HUES6 (cell line): Measurements from ENCODE around the gene SMOC1.

Experiments used
- H3K27ac ChIP-seq: 2 replicates; pipeline ENCODE4 v1.7.0; 2013; ENCODE audit warnings: low read depth, mild to moderate bottlenecking, low read length, inconsistent platforms
- H3K27me3 ChIP-seq: 2 replicates; pipeline ENCODE4 v1.6.1; 2013; ENCODE audit warnings: low read length; ENCODE audit not compliant: control insufficient read depth, insufficient read depth
- H3K36me3 ChIP-seq: 2 replicates; pipeline ENCODE4 v1.6.1; 2013; ENCODE audit warnings: low read length; ENCODE audit not compliant: control insufficient read depth, insufficient read depth
- H3K4me1 ChIP-seq: 2 replicates; pipeline ENCODE4 v1.6.1; 2013; ENCODE audit warnings: low read length; ENCODE audit not compliant: control insufficient read depth, insufficient read depth
- H3K4me3 ChIP-seq: 2 replicates; pipeline ENCODE4 v1.5.1; 2013; ENCODE audit warnings: low read depth, low read length
- H3K9ac ChIP-seq: one replicate; pipeline ENCODE4 v1.6.1; 2013; ENCODE audit warnings: mild to moderate bottlenecking, low read length
- H3K9me3 ChIP-seq: 2 replicates; pipeline ENCODE4 v1.6.1; 2013; ENCODE audit warnings: low read depth, low read length; ENCODE audit not compliant: control insufficient read depth, insufficient read depth

The SMOC1 gene

DNA sequence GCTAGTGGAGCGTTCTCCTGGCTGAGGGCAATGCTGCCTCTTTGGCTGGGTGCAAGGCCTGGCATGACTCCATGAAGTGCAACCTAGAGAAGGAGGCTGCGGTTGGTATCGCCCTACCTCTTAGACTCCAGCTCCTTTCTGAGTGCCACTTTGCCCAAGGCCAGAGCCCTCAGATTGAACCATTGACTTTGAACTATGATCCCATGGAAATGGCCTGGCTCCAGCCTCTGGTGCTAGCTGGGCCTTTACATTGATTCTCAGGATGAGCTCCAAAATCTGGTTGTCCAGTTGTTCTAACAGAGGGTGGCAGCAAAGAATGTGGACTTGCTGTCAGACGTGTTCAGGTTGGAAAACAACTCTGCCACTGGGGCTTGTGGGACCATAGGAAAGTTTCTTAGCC is 16.1 kb upstream of the SMOC1 start:
- no peak overlapping the region for H3K9ac ChIP-seq
- H3K27ac ChIP-seq = no peak overlapping the region
- H3K4me3 ChIP-seq = no peak overlapping the region
- H3K9me3 ChIP-seq = peaks cover 20% of the 10 kb centered on the region
- peaks cover 15% of the 10 kb centered on the region for H3K4me1 ChIP-seq
- peaks cover 6% of the 10 kb centered on the region; the same call in 1 of the 2 replicates for H3K27me3 ChIP-seq
- no peaks in the 10 kb centered on the region for H3K36me3 ChIP-seq

DNA sequence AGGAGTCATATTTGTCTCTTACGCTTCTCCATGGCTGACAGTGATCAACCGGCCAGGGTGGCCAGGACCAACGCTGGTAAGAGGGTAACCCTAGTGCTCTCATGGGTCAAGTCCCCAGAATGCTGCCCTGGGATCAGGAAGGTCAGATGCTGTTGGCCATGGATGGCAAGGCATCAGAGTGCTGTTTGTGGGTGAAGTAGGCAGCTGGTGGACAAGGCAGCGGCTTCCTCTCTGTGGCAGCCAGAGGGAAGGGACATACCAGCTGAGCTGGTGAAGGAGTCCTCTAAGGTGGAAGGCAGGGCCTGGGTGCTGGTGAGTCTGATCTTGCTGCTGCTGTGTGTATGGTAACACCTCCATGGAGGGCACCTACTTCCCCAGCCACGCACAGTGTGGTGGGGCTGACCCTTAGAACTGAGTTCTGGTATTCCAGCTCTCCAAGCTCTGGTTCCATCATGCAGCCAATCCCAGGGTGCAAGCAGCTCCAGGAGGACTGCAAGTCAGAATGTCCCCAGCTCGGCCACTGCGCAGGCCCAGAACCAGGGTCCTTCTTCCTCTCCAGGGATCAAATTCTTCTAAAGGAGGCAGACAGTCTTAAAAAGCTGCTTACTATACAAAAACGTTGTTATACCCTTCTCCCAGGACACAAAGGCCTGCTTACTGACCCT is 13.4 kb upstream of the SMOC1 start:
- H3K4me3 ChIP-seq = no peak overlapping the region
- no peak overlapping the region for H3K27ac ChIP-seq
- H3K4me1 ChIP-seq = peaks cover 7% of the 10 kb centered on the region
- H3K27me3 ChIP-seq = no peaks in the 10 kb centered on the region
- H3K9me3 ChIP-seq = peaks cover 33% of the 10 kb centered on the region
- H3K36me3 ChIP-seq = no peaks in the 10 kb centered on the region
- H3K9ac ChIP-seq = no peak overlapping the region

DNA sequence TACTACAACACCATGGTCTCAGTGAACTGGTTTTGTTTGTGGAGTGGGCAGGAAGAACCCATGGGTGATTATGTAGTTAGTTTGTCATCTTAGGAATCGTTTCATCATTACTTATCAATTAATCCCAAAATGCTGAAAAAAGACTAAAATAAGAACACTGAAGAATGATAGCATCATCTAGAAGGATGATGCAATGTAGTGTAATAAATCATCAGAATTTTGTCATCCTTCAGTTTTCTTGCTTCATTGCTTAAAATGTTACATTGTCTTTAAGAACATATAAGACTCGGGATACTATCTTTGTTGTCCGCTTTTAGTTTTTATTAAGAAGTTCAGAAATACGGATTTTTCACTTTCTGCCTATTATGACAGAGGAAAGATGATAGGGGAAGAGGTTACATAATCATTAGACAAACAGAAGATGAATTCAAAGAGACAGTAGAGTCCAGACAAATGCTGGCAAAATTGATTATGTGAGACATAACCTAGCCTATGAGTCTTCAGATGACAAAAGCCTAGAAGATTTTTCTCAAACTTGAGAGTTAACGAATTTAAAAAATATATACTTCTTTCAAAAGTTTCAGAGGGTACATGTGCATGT is 10.8 kb upstream of the SMOC1 start:
- Histone ChIP-seq H3K36me3 (no peaks in the 10 kb centered on the region), H3K27ac (no peak overlapping the region), H3K9ac (no peak overlapping the region), H3K4me1 (no peaks in the 10 kb centered on the region), H3K27me3 (no peaks in the 10 kb centered on the region), H3K4me3 (no peak overlapping the region), H3K9me3 (peaks cover 33% of the 10 kb centered on the region)

DNA sequence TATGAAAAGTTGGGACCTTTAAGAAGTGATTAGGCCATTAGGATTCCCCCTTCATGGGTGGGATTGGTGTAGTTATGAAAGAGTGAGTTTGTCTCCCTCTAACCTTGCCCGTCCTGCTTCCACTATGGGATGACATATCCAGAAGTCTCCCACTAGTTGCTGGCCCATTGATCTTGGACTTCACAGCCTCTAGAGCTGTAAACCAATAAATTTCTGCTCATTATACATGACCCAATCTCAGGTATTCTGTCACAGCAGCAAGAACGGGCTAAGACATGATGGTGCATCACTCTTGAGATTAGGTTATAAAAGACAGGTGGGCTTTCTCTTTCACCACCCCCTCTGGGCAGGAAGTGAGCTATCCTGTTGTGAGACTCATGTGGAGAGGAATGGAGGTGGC is 8.6 kb upstream of the SMOC1 start:
- no peaks in the 10 kb centered on the region for H3K36me3 ChIP-seq

DNA sequence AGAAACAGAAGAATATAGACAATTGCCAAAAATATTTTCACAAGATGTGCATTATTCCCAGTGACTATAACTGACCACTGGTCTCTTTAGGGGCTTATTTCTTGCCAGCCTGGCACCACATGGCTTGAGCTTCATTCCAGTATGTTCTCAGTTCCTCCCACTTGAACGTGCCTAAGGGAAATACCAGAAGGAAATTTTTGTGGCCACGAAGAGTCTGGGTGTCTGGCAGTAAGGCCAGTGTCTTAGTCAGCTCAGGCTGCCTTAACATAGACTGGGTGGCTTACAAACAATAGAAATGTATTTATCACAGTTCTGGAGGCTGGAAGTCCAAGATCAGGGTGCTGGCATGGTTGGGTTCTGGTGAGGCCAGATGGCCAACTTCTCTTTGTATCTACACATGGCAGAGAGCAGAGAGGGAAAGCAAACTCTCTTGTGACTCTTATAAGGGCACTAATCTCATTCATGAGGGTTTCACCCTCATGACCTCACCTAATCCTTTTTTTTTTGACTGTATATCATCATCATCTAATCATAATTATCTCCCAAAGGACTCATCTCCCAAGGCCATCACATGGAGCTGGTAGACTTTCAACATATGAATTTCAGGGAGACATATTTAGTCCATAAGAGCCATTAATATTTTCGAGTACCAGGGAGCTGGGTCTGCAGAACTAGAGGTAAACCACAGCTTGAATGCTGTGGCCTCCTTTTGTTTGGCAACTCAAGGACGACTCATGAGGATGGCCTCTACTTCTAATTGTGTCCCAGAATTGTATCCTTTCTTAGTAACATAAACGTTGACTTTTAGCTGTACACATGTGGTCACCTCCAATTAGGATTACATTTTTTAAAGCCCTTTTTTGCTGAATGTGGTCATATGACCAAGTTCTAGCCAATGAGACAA is 5.1 kb upstream of the SMOC1 start:
- Histone ChIP-seq H3K9me3 (peaks cover 5% of the 10 kb centered on the region; the same call in 1 of the 2 replicates), H3K36me3 (no peaks in the 10 kb centered on the region), H3K4me1 (peaks cover 4% of the 10 kb centered on the region; the same call in 1 of the 2 replicates), H3K4me3 (no peak overlapping the region), H3K27me3 (peaks cover 25% of the 10 kb centered on the region), H3K9ac (no peak overlapping the region), H3K27ac (no peak overlapping the region)

More for the DNA sequence above, 8.6 kb upstream of the SMOC1 start:
- no peaks in the 10 kb centered on the region for H3K4me1 ChIP-seq
- no peaks in the 10 kb centered on the region for H3K27me3 ChIP-seq
- no peak overlapping the region for H3K4me3 ChIP-seq
- H3K27ac ChIP-seq = no peak overlapping the region
- H3K9me3 ChIP-seq = peaks cover 23% of the 10 kb centered on the region
- H3K9ac ChIP-seq = no peak overlapping the region

DNA sequence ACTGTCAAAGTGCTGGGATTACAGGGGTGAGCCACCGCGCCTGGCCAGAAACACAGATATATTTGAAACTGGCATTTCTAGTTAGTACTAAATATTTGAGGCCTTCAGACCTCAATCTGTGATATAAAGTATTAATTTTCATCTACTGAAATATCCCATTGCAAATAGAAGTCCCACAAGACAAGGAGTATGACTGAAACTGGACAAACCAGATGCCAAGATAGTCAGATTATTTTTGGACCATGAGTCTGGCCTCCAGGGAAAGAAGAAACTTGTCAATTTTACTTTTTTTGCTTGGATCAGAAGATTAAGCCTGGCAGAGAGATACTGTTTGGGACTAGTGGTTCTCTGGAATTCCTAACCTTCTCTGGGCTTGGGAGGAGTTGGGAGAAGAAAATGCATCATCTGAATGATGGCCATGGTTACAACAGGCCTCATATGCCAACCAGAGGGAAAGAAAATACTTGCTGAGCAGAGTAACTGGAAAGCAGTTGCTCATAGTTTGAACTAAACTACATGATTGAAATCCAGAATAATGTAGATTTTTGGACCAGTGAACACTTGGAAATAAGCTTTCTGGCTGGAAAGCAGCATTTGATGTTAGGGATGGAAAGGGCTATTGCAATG is 2.9 kb upstream of the SMOC1 start:
- no peaks in the 10 kb centered on the region for H3K36me3 ChIP-seq
- H3K4me3 ChIP-seq = no peak overlapping the region
- no peaks in the 10 kb centered on the region for H3K9me3 ChIP-seq
- H3K27ac ChIP-seq = no peak overlapping the region
- H3K4me1 ChIP-seq = peaks cover 7% of the 10 kb centered on the region; the same call in 1 of the 2 replicates
- H3K27me3 ChIP-seq = peaks cover 47% of the 10 kb centered on the region
- H3K9ac ChIP-seq = no peak overlapping the region

DNA sequence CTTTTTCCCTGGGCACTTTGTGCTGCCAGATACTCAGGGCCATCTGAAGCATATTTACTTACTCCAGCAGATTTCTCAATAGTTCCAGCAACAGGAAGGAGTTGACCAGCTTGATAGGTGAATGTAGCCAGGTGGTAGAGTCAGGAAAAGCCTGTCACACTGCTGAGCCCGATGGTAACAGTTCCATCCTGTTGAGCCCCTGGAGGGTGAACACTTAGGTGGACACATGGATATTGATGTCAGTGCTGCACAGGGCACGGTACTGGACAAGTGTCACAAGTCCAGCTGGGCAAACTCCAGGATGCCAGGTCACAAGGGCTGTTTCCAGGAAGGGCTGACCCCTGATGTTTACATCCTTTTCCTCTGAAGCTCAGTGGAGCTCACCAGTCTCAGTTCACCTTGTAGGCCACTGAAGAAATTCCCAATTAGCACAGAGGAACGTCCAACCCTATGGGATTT is 2.3 kb upstream of the SMOC1 start:
- Histone ChIP-seq H3K36me3 (no peaks in the 10 kb centered on the region), H3K4me1 (peaks cover 7% of the 10 kb centered on the region; the same call in 1 of the 2 replicates), H3K27me3 (peaks cover 52% of the 10 kb centered on the region), H3K4me3 (no peak overlapping the region), H3K27ac (no peak overlapping the region), H3K9ac (no peak overlapping the region), H3K9me3 (no peaks in the 10 kb centered on the region)

DNA sequence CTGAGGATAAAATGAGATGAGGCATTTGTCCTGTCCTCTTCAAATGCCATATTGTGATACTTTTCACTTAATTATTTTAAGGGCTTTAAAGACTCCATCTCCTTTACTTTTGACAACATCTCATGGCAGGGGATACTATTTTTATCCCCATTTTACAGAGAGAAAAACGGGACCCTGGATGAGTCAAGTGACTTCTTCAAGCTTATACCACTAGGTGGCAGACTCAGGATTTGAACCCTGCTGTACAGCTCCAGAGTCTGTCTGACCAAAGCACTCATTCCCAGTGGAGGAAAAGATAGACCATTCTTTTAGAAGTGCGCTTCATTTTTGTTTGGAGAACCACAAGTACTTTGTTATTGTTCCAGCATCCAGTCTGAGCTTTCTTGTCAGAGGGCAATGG is 1.7 kb upstream of the SMOC1 start:
- Histone ChIP-seq H3K27ac (no peak overlapping the region), H3K4me1 (peaks cover 7% of the 10 kb centered on the region; the same call in 1 of the 2 replicates), H3K9me3 (no peaks in the 10 kb centered on the region), H3K27me3 (peaks cover 58% of the 10 kb centered on the region), H3K4me3 (no peak overlapping the region), H3K9ac (no peak overlapping the region), H3K36me3 (no peaks in the 10 kb centered on the region)

DNA sequence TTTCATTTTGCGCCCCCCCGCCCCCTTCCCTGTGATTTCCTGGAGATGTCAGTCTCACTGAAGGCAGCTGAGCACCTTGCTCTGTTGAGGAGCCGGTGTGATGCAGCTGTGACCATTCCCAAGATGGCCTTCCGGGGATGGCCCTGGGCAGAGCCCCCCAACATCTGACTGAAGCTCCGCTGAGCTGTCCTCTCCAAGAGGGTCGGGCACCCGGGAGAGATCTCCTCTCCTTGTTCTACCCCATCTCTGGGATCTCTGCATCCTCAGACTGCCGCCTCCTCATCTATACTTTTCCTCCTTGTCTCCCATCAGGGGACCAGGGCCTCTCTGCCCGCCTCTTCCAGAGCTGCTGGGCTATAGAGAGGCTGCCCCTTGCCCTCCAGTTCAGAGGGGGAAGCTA is 965 bp upstream of the SMOC1 start:
- peaks cover 7% of the 10 kb centered on the region; the same call in 1 of the 2 replicates for H3K4me1 ChIP-seq
- no peaks in the 10 kb centered on the region for H3K36me3 ChIP-seq
- no peaks in the 10 kb centered on the region for H3K9me3 ChIP-seq
- H3K9ac ChIP-seq = no peak overlapping the region
- H3K27ac ChIP-seq = no peak overlapping the region
- no peak overlapping the region for H3K4me3 ChIP-seq
- H3K27me3 ChIP-seq = peaks cover 62% of the 10 kb centered on the region

DNA sequence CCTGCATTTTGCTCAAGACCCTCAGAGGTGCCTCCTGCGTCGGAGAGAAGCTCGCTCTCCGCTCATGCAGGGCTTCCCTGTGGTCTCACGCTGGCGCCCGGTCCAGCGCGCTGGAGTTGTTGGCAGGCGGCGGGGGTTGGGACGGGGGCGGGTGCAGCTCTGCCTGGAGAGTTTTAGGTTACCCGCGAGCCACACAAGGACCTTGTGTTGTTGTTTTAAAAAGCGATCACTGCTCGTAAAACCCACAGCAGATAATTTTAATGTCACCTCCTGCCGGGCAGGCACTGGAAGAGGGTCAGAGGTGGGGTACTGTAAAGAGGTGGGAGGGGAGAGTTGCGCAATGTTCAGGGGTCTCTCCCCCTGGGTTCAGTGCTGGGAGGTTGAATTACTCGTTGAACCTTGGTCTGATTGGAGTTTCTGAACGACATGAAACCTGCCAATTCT is 850 bp downstream of the SMOC1 start:
- no peak overlapping the region for H3K9ac ChIP-seq
- H3K4me1 ChIP-seq = peaks cover 7% of the 10 kb centered on the region; the same call in 1 of the 2 replicates
- H3K9me3 ChIP-seq = no peaks in the 10 kb centered on the region
- peak overlapping the region; percentile 85 for H3K4me3 ChIP-seq
- no peak overlapping the region for H3K27ac ChIP-seq
- peaks cover 62% of the 10 kb centered on the region for H3K27me3 ChIP-seq
- no peaks in the 10 kb centered on the region for H3K36me3 ChIP-seq
